GM12878 (cell line): Measurements from ENCODE around the gene PIK3C2B. TPM values are rescaled to one million over a fixed set of nuclear protein-coding genes. Genes with fewer than 3 reads are reported as not detected.

ENCODE experiments used
- CREB1 ChIP-seq: IDR thresholded peaks from 2 replicates; pipeline ENCODE4 v1.6.1; 2012; ENCODE audit warnings: low read depth, mild to moderate bottlenecking, inconsistent platforms
- E2F4 ChIP-seq: IDR thresholded peaks from 2 replicates; pipeline ENCODE4 v1.6.1; 2012; ENCODE audit warnings: low read depth, low read length, improper control_type of control experiment
- EED ChIP-seq: sonication (generic); IDR thresholded peaks from 2 replicates; pipeline ENCODE4 v1.6.1; 2016; ENCODE audit warnings: antibody characterized with exemption, low read depth
- EZH2 ChIP-seq: IDR thresholded peaks from 2 replicates; pipeline ENCODE4 v1.6.1; 2012; ENCODE audit warnings: low read depth, mild to moderate bottlenecking, control low read depth, inconsistent platforms, low read length, borderline replicate concordance; ENCODE audit not compliant: control insufficient read depth
- GABPA ChIP-seq: IDR thresholded peaks from 2 replicates; pipeline ENCODE4 v1.6.1; 2014; ENCODE audit warnings: antibody characterized with exemption, low read depth, mild to moderate bottlenecking, inconsistent platforms
- HDGF ChIP-seq: fragments of 450-650 bp; IDR thresholded peaks from 2 replicates; pipeline ENCODE4 v1.6.1; 2016; ENCODE audit warnings: antibody characterized with exemption
- MEF2A ChIP-seq: IDR thresholded peaks from 2 replicates; pipeline ENCODE4 v1.6.1; 2011; ENCODE audit warnings: low read depth, mild to moderate bottlenecking, low read length, moderate library complexity; ENCODE audit not compliant: insufficient read depth
- MLLT1 ChIP-seq: fragments of 450-650 bp; IDR thresholded peaks from 2 replicates; pipeline ENCODE4 v1.6.1; 2016; ENCODE audit warnings: mild to moderate bottlenecking
- NBN ChIP-seq: fragments of 450-650 bp; IDR thresholded peaks from 2 replicates; pipeline ENCODE4 v1.6.1; 2016
- NFIC ChIP-seq: IDR thresholded peaks from 2 replicates; pipeline ENCODE4 v1.6.1; 2012; ENCODE audit warnings: low read depth, mild to moderate bottlenecking, inconsistent platforms, low read length, moderate library complexity
- NR2F1 ChIP-seq: fragments of 450-650 bp; conservative IDR thresholded peaks from 2 replicates; pipeline ENCODE4 v1.6.1; 2017; ENCODE audit warnings: mild to moderate bottlenecking
- POLR2A ChIP-seq: IDR thresholded peaks from 2 replicates; pipeline ENCODE4 v1.6.1; 2011; ENCODE audit warnings: low read depth, mild to moderate bottlenecking, low read length
- POU2F2 ChIP-seq: IDR thresholded peaks from 3 replicates; pipeline ENCODE4 v1.6.1; 2011; ENCODE audit warnings: low read depth, mild to moderate bottlenecking, low read length, borderline replicate concordance
- RAD51 ChIP-seq: fragments of 450-650 bp; IDR thresholded peaks from 2 replicates; pipeline ENCODE4 v1.6.1; 2016; ENCODE audit warnings: moderate library complexity, mild to moderate bottlenecking, inconsistent platforms
- RFX5 ChIP-seq: IDR thresholded peaks from 2 replicates; pipeline ENCODE4 v1.6.1; 2011; ENCODE audit warnings: low read depth, low read length, improper control_type of control experiment
- SPI1 ChIP-seq: IDR thresholded peaks from 2 replicates; pipeline ENCODE4 v1.6.1; 2011; ENCODE audit warnings: low read depth, mild to moderate bottlenecking, low read length, moderate library complexity, borderline replicate concordance; ENCODE audit not compliant: insufficient read depth
- YY1 ChIP-seq: IDR thresholded peaks from 2 replicates; pipeline ENCODE4 v1.6.1; 2011; ENCODE audit warnings: low read depth, mild to moderate bottlenecking, low read length
- ZBTB11 ChIP-seq: fragments of 450-650 bp; formaldehyde crosslinking; IDR thresholded peaks from 2 replicates; pipeline ENCODE4 v1.5.0; 2022; ENCODE audit warnings: mild to moderate bottlenecking, missing genetic modification characterization
- ZNF217 ChIP-seq: fragments of 450-650 bp; IDR thresholded peaks from 2 replicates; pipeline ENCODE4 v1.6.1; 2017; ENCODE audit warnings: antibody characterized with exemption, mild to moderate bottlenecking
- ZZZ3 ChIP-seq: IDR thresholded peaks from 2 replicates; pipeline ENCODE4 v1.6.1; 2011; ENCODE audit warnings: low read depth; ENCODE audit not compliant: control insufficient read depth, insufficient read length
- polyA plus RNA-seq, 11 experiments: library from polyadenylated mRNA; depleted of rRNA in 4 of 11; unstranded in 6 of 11; stranded (reverse) in 5 of 11; fragments of >200 nt; fragmentation: Nextera tagmentation in 4 of 11; fragmentation: Illumina TruSeq in 1 of 11; extraction: Ambion mirVana in 4 of 11; extraction: Trizol in 1 of 11; gene quantifications; 1 replicate in 1 of 11; 2 replicates in 10 of 11; pipeline versions ENCODE4 v1.2.1 to v1.2.3, GENCODE V29; 2011 to 2016; ENCODE audit warnings: inconsistent platforms in 2 of 11, missing spikeins in 2 of 11, low read depth in 1 of 11
- total RNA-seq, 4 experiments: library from RNA; depleted of rRNA in 3 of 4; stranded (reverse); fragments of >200 nt in 3 of 4; fragmentation: Illumina TruSeq in 1 of 4; extraction: Trizol in 1 of 4; gene quantifications; 2 replicates each; pipeline versions ENCODE4 v1.2.1 to v1.2.3, GENCODE V29; 2013 to 2021
- TF ChIP-seq, protein P1 (sequence below): fragments of 450-650 bp; IDR thresholded peaks from 2 replicates; pipeline ENCODE4 v1.6.1; 2017; ENCODE audit warnings: antibody characterized with exemption, mild to moderate bottlenecking, moderate library complexity

Gene PIK3C2B
- total and polyA plus RNA-seq, 10 of the 15 experiments (the other 5 are each of a cell fraction or from before 2014, with no cell fraction given): 2.2 to 38.1 (median 11.4) TPM

- TF ChIP-seq ZBTB11 (CRISPR knock-in tag): no peak
- peak; percentile 28; the same call in 1 of the 3 replicates for TF ChIP-seq POU2F2
- peak; percentile 66; the same call in 1 of the 2 replicates for TF ChIP-seq NBN
- peak; percentile 65; the same call in 1 of the 2 replicates for TF ChIP-seq GABPA
- no peak for TF ChIP-seq RFX5
- no peak for TF ChIP-seq ZZZ3
- TF ChIP-seq CREB1: peak; percentile 69; the same call in 1 of the 2 replicates
- TF ChIP-seq EZH2: no peak
- TF ChIP-seq, protein P1, sequence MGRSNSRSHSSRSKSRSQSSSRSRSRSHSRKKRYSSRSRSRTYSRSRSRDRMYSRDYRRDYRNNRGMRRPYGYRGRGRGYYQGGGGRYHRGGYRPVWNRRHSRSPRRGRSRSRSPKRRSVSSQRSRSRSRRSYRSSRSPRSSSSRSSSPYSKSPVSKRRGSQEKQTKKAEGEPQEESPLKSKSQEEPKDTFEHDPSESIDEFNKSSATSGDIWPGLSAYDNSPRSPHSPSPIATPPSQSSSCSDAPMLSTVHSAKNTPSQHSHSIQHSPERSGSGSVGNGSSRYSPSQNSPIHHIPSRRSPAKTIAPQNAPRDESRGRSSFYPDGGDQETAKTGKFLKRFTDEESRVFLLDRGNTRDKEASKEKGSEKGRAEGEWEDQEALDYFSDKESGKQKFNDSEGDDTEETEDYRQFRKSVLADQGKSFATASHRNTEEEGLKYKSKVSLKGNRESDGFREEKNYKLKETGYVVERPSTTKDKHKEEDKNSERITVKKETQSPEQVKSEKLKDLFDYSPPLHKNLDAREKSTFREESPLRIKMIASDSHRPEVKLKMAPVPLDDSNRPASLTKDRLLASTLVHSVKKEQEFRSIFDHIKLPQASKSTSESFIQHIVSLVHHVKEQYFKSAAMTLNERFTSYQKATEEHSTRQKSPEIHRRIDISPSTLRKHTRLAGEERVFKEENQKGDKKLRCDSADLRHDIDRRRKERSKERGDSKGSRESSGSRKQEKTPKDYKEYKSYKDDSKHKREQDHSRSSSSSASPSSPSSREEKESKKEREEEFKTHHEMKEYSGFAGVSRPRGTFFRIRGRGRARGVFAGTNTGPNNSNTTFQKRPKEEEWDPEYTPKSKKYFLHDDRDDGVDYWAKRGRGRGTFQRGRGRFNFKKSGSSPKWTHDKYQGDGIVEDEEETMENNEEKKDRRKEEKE: no peak
- peak; percentile 78; the same call in 1 of the 2 replicates for TF ChIP-seq MEF2A
- TF ChIP-seq RAD51: peak; percentile 28; the same call in 1 of the 2 replicates
- TF ChIP-seq NR2F1: no peak
- peak; percentile 77 for TF ChIP-seq EED
- TF ChIP-seq HDGF: no peak; the same call in 1 of the 2 replicates
- peak; percentile 83 for TF ChIP-seq NFIC
- no peak for TF ChIP-seq POLR2A
- TF ChIP-seq YY1: peak; percentile 52; the same call in 1 of the 2 replicates
- no peak for TF ChIP-seq E2F4
- no peak for TF ChIP-seq MLLT1
- no peak for TF ChIP-seq SPI1
- TF ChIP-seq ZNF217: peak; percentile 98
These were observed 41.3 kb downstream of the PIK3C2B start (continued) for GRCh38 chr1:204453141-204453772.
